HCEC 1CT (cell line): ENCODE data around the gene STEAP1B.
"Not testable (repeated sequence)": the region's sequence is repeated elsewhere in the genome, so short reads cannot be mapped to it uniquely, and the experiment has no call there.

Experiments
- DNase-seq: peaks from one replicate; pipeline ENCODE4 v3.0.0-alpha.2; 2017

The STEAP1B gene

DNA sequence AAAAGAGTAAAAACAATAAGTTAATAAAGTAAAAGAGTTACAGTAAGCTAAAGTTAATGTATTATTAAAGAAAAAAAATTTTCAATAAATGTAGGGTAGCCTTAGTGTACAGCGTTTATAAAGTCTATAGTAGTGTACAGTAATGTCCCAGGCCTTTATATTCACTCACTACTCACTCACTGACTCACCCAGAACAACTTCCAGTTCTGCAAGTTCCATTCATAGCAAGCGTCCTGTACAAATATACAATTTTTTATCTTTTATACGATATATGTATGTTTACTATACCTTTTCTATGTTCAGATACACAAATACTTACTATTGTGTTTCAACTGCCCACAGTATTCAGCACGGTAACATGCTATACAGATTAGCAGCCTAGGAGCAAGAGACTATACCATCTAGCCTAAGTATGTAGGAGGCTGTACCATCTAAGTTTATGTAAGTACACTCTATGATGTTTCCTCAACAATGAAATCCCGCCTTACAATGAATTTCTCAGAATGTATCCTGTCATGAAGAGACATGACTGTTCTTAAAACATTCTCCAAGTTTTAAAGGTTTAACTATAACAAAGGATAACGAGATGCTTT, 3.6 kb downstream of the STEAP1B start:
- DNase-seq: peak; percentile 58

DNA sequence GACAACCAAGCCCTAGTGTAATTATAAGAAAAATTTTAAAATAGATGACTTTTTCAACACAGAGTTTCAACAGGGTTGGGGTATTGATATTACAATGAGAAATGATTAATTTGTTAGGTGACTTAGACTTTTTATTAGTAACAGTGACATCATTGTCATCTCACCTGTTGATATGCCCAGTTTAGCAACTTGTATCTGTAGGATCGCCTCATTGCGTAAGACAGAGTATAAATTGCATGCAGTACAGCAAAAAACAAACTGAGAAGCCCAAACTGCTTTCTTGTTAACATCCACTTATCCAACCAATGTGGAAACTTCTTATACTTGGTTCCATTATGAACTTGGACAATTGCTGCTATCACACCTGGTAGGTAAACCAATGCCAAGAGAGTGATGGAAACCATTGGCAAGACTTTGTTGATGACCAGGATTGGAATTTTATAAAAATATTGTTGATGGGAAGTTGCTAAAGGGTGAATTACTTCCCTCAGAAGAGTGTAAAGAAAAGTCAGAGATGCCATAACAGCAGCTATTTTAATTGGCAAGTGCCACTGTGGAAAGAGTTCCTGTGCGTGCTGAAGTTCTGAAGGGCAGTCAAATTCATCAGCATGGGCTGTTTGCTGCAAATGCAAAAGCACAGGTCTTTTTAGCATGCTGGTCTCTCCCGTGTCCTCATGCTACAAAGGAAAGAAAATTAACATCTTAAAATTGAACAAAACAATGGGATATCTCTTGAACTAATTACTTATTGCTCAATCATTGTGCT, 6.6 kb downstream of the STEAP1B start:
- not testable (repeated sequence) for DNase-seq

- peak; percentile 65 for DNase-seq
These were observed 11.1 kb downstream of the STEAP1B start for GRCh38 chr7:22488643-22489462.

DNA sequence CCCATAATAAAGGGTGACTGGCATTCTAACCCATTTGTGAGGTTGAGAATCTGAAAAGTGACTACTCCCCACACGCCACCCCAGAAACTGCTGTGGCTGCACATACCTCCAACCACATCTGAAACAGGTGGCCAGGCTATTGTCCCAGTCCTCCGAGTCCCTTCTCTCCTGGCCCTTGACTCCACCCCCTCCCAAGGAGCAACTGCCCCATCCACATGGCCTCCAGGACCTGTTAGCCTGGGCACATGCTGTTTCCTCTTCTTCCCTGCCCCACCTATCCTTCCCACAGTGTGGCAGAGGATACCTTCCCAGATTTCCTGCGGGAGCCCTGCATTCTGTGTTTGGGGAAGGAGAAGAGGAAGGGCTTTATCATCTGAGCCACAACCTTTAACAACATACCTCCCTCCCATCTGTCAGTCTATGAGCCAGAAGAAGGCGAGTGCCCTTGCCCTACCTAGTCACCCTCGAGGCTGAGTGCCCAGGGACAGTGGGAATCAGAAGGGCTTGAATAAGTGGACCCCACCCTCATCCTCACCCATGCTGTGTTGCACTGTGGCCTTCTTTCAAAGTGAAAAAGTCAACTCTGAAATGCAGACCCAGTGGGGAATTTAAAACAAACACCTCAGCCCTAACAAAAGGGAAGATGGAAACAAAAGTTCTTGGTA, 11.9 kb downstream of the STEAP1B start:
- DNase-seq: no peak

DNA sequence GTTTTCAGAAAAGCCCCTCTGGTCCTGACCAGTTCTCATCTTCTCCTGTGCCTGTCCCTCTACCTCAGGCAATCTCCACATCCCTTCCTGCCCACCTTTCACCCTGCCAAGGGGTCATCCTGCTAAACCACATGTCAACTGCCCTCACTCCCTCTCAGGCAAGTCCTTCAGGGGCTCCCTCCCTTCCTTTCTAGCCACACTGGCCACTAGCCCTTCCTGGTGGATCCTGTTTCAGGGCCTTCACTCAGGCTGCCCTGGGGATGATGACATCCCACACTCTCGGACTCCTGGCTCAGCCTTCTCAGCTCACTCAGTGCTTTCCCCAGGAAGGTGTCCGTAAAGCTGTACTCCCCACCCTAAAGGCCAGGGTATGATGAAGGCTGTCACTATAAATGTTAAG, 13.4 kb downstream of the STEAP1B start:
- DNase-seq: no peak

DNA sequence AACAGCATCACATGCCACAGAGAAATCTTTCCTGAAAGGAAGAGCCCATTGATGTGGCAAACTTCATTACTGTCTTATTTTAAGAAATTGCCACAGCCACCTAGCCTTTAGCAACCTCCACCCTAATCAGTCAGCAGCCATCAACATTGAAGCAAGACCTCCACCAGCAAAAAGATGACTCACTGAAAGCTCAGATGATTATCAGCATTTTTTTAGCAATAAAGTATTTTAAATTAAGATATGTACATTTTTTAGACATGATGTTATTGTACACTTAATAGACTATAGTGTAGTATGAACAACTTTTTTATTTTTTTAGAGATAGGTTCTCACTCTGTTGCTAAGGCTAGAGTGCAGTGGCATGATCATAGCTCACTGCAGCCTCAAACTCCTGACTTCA, 14.8 kb downstream of the STEAP1B start:
- peak; percentile 15 for DNase-seq

- DNase-seq: no peak
These were observed 17.5 kb downstream of the STEAP1B start for GRCh38 chr7:22482503-22482902.

DNA sequence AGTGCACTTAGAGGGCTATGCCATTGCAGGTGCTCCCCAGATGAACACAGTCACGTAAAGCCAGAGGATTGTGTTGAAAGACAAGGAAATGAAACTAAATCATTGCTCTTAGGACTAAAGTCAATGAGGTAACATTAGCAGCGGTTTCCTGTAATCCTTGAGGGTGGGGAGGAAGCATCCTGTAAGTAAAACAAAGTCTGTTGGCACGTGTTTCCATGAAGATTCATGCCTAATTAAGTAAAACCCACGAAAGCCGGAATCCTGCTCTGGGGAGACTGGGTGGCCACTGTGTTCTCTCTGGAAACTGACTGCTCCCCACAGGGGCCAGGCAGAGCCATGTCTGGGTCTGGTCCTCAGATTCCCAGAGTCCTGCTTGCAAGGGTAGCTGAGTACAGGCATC, 18.3 kb downstream of the STEAP1B start:
- DNase-seq: no peak

DNA sequence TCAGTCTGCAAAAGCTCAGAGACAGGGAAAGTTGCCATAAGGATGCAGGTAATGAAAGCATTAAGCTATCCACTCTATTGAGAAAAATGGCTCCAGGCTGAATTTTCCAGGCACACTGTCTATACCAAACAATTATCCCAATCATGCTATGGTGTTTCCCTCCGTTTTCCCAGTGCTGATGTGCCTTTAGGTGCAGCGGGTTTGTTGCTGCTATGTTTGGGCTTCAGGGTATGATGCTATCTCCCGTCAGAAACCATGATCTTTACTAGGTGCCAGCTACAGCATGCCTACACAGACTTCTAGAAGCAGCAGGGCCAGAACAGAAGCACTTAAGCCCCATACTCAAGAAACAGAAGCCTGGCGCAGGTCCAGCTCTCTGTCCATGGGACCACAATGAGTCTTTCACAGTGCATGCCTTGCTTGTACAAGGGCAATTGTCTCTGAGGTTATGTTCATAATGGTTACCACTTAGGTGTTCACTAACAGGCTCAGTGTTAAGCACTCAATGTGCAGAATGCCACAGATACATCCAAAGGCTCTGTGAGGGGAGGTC, 19.4 kb downstream of the STEAP1B start:
- DNase-seq: no peak

DNA sequence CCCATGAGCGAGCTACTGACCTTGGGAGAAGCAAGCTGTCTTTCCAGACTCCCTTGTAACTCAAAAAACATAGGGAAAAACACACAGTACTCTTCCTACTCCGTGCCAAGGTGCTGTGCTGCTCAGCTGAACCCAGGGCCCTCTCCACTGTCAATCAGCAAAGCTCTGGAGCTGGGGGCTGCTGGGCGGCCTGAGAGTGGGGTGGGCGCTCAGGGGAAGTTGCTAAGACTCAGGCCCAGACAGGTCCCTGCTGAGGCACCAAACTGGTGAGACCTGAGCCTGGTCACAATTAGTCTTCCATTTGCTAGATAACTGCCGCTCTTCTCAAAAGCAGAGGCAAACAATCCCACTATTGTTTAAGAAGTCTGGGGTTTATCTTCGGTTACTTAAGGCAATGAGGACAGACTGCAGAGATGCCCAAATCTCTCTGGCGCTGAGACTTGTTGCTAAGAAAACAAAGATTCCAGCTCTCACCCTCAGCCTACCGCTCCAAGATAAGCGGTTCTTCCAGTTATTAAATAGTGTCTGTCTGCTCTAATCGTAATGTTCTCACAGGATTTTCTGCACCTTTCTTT, 22.0 kb downstream of the STEAP1B start:
- DNase-seq: no peak

- DNase-seq: no peak
These were observed 22.7 kb downstream of the STEAP1B start for GRCh38 chr7:22477262-22477661.

DNA sequence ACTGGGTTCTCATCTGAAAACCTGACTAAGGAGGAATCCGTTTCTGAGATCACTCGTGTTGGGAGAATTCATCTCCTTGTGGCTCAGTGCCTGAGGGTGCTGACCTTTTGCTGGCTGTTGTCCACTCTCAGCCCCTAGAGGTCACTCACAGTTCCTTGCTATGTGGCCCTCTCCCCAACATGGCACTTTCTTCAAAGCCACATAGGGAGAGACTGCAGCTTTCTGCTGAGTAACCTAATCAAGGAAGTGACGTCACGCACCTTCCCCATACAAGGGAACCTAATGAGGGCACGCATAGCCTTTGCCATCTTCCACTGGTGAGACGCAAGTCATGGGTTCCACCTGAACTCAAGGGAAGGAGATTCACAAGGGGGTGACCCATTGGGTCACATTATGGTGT, 23.2 kb downstream of the STEAP1B start:
- DNase-seq: no peak

DNA sequence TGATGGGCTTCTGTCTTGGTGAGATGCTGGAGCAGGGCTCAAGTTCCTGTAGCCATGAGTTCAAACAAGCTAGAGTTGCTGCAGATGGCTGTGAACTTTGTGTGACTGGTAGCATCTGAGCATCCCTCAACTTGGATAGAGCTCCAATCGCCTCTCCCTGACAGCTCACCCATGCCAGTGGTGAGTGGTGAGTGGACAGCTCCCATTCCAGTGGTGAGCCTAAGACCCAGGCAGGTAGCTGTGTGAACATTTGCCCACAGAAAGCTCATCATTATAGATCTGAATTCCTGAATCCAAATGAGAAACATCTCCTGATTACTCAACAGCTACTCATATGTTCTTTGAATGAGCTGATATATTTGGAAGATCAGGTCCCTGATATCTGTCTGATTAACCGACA, 25.3 kb downstream of the STEAP1B start:
- no peak for DNase-seq

- no peak for DNase-seq
These were observed 29.0 kb downstream of the STEAP1B start for GRCh38 chr7:22470981-22471380.

DNA sequence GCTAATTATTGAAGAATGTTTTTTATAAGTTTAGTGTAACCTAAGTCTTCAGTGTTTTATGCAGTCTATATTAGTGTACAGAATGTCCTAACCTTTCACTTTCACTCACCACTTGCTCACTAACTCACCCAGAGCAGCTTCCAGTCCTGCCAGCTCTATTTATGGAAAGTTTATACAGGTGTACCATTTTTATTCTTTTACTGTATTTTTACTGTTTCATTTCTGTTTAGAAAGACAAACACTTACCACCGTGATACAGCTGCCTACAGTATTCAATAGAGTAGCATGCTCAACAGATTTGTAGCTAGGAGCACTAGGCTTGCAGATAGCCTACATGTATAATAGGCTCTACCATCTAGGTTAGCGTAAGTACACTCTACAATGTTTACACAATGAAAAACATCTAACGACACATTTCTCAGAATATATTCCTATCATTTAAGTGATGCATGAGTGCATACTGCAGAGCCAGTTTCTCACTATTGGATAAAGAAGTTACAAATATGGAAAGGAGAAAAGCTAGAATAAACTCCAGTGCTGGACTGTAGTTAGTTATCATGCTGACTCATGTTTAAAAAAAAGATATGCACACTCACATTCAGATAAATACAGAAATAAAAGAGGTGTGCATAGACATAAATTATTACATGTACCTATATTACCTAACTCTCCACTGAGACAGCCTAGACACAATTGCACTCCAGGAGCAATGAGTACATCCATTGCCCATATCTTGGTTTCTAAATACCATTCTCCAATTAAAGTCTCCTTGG, 30.4 kb downstream of the STEAP1B start:
- no peak for DNase-seq

- DNase-seq: no peak
These were observed 31.4 kb downstream of the STEAP1B start for GRCh38 chr7:22468609-22469008.

- DNase-seq: no peak
These were observed 35.7 kb downstream of the STEAP1B start for GRCh38 chr7:22464299-22464698.

GRCh38 chr7:22460363-22460988, 39.5 kb downstream of the STEAP1B start:
- no peak for DNase-seq

DNA sequence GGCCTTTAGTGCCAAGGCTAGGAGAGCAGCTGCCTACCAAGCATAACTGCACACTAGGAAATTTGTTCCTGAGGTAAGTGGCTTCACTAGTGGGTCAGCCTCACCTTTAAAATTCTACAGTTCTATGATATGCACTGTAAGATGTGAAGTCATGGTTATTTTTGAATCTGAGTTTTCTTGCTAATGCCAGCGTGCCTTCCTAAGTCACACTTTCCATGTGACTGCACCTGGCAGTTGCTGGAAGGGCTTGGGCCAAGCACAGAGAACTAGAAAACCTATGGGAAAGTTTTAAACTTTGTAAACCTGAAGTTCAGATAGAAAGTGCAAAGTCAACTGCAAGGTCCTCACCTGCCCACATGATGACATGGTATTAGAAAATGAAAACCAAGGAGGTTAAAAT, 42.5 kb downstream of the STEAP1B start:
- no peak for DNase-seq

- no peak for DNase-seq
These were observed 45.5 kb downstream of the STEAP1B start for GRCh38 chr7:22454446-22454845.

GRCh38 chr7:22452960-22453558, 46.9 kb downstream of the STEAP1B start:
- DNase-seq: no peak
